Stimulated activated CD4-positive, alpha-beta T cell treated with anti-CD3 and anti-CD28 coated beads, Interleukin-15, amount 100 ng/mL, for 1 hour (primary cell): Measurements from ENCODE around the gene OLA1.

Source experiments
- DNase-seq, 2 donors: peaks; one replicate each; pipeline ENCODE4 v3.0.0-alpha.2; 2020; ENCODE audit warnings: low read depth in 1 of 2, low spot score in 1 of 2

The OLA1 gene

DNA sequence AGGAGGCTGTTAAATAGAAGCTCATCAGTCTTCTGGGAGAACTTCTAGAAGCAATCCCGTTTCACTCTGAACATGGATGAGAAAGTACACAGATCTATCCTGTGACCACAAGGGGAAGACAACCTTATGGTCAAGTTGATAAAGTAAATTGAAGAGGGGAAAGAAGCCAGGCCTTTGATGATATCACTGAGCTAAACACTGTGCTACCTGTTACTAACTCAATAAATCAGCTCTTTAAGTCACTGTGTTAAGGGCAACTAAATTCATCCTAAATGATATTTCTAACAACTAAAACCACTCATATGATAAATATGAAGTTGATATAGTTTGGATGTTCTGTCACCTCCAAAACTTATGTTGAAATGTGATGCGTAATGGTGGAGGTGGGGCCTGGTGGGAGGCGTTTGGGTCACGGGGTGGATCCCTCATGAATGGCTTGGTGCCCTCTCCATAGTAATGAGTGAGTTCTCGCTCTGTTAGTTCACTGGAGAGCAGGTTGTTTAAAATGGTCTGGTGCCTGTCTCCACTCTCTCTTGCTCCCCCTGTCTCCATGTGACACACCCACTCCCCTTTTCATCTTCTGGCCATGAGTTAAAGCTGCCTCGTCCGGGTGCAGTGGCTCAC is 23.6 kb downstream of the OLA1 start:
- DNase-seq, result no peak

DNA sequence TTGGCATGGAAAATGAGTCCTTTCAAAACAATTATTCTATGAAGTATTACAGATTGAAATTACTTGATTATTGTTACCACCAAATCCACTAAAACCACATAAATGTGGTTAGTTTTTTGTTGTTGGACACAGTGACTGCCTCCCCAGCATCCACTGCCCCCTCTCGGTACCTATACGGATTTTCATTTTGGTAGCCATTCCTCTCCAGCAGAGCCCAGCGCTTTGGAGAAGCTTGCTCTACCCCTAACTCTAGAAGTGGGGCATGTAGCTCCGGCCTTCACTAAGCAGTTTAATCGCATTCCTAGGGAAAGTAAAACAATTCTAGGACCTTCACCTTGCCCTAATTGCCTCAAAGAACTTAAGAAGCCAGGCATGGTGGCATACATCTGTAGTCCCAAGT is 24.2 kb downstream of the OLA1 start:
- no peak for DNase-seq

DNA sequence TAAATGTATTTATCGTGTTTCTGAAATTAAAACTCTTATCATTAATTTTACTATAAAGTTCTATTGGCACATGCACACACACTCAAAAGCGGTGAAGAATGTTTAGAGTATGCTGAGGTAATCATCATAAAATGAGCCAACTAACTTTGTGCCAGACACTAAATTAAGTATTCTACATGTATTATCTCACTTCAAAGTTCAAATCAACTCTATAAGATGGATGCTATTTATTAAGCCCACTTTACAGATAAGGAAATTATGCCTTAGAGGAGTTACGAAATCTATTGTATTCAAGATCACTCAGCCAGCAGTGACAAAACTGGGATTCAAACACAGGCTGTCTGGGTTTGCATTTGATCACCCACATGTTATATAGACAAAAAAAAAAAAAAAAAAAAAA is 24.9 kb downstream of the OLA1 start:
- DNase-seq, result no peak

DNA sequence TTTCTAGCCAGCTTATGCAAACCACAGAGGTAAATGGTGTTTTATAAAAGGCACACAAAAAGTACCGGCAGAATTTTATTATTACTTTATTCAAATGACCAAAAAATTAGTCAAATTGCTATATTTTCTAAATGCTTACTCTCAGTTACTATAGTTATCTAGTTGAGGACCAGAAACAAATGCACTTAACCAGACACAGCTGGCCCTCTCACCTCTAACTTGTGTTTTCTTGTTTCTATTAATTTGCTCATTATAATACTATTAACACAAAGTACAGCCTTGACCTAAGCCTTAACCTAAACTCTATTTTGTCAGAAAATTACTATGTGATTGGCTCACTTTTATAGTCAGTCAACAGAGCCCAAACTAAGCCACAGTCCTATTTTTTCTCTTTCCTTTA is 26.2 kb downstream of the OLA1 start:
- no peak for DNase-seq

DNA sequence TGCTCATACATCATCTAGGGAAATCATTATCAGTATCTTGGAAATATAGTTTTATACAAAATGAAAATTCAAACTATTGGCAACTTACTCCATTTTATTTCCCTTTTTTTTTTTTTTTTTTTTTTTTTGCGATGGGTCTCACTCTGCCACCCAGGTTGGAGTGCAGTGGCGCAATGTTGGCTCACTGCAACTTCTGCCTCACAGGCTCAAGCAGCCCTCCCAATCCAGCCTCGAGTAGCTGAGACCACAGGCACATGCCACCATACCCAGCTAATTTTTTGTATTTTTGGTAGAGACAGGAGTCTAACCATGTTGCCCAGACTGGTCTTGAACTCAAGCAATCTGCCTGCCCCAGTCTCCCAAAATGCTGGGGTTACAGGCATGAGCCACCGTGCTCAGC is 29.0 kb downstream of the OLA1 start:
- DNase-seq, result no peak

DNA sequence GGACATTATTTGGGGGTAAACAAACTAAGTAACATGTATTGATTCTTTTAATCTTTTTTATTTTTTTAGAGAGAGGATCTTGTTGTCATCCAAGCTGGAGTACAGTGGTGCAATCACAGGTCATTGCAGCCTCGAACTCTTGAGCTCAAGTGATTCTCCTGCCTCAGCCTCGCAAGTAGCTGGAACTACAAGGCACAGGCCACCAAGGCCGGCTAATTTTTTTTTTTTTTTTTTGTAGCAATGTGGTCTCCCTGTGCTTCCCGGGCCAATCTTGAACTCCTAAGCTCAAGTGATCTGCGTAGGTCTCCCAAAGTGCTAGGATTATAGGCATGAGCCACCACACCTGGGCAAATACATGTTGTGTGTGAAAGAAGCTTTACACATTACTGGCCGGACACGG is 29.6 kb downstream of the OLA1 start:
- no peak for DNase-seq

DNA sequence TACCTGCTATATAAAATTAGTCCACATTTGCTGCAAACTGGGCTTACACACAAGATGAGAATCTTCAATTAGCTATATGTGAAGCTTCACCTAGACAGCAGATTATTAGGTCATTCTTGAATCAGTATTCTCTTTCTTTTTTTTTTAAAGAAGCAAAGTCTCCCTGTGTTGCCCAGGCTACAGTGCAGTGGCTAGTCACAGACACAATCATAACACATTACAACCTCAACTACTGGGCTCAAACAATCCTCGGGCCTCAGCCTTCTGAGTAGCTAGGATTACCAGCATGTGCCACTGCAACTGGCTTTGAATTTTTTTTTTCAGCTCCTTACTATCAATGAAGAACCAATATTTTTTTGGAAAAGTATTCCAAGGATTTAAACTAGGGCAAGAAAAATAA is 30.5 kb downstream of the OLA1 start:
- DNase-seq, result no peak

DNA sequence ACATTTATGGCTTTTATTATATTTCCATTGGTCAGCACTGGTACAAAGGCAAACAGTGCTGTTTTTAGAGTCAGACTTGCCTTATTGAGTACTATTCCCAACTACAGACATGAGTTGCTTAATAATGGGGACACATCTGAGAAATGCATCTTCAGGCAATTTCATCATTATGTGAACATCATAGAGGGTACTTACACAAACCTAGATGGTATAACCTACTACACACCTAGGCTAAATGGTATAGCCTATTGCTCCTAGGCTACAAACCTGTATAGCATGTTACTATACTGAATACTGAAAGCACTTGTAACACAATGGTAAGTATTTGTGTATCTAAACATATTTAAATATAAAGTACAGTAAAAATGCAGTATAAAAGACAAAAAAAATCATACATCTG is 36.4 kb downstream of the OLA1 start:
- DNase-seq, result no peak

DNA sequence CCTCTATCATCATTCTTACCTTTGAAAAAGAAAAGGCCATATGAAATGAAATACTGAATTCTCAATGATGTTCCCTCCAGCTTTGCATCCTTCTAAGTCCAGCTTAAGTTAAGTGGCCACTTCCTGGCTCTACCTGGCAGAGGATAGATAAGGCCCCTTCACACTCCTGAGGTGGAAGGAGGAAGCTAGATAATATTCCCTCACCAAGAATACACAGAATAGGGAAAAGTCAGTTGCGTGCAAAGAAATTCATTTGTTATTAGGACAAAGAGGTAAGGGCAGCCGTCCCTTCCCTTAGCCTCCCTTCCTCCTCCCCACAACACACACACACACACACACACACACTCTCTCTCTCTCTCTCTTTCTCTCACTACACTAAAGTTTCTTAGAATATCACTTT is 37.5 kb downstream of the OLA1 start:
- no peak for DNase-seq

DNA sequence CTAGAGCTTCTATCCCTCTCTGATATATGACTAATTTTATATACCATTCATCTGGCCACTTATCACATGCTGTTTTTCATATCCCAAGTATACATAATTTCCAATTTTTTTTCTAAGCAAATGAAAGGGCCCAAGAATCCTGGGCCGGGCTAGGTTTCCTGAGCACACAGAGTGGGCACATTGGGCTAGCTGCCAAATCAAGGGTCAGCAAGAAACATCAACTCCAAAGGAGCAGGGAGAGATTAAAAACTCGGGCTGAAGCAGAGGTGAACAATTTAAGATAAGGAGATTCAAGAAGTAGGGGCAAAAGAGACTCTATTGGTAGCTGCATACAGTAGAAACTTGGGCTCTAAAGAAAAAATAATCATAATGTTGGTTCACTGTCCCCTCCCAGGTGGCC is 39.0 kb downstream of the OLA1 start:
- no peak for DNase-seq

DNA sequence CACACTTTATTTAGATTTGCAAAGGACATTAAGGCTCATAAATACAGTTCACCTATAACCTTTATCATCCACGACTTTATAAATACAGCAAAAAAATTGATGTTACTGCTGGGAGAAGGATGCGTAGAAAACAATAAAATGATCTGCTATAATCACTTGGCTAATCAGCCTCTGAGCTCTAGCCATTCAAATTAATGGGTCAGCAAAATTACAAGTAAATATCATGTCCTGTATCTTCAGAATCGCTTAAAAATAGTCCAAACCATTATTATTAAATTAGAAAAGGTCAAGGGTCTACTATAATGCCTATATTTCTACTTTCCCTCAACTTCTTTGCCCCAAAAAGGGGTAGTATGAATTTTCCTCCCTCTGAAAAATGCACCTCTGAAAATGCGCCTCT is 40.3 kb downstream of the OLA1 start:
- DNase-seq, result no peak

DNA sequence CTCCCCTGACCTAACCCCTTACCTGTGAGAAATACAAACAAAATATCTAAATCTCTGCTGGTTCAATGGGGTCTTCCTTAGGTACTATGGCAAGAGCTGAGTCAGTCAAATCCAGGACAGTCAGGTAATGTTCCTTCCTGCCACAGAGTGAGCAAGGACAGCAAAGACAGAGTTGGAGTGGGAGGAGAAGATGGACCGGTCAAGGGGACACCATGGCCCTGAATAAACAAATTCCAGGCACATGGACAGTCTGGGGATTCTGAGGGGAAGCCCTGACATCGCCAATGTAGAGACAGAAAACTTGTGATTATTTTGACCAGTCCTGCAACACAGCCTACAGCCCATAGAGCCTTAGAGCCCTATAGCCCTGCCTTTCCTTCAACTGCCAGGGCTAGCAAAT is 42.8 kb downstream of the OLA1 start:
- DNase-seq, result no peak

DNA sequence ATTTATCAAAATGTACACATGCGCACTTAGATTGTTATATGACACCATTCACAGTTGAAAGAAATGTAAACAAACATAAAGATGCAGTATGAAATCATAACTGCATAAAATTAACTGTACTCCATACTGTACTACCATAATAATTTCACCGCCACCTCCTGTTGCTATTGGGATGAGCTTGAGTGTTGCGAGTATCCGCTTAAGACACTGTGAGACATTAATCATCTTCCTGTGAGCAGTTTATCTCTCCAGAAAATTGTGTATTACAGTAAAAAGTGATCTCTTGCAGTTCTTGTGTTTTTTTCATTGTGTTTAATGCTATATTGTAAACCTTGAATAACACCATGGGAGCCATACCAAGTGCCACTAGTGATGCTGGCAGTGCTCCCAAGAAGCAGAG is 46.1 kb downstream of the OLA1 start:
- DNase-seq, result no peak

DNA sequence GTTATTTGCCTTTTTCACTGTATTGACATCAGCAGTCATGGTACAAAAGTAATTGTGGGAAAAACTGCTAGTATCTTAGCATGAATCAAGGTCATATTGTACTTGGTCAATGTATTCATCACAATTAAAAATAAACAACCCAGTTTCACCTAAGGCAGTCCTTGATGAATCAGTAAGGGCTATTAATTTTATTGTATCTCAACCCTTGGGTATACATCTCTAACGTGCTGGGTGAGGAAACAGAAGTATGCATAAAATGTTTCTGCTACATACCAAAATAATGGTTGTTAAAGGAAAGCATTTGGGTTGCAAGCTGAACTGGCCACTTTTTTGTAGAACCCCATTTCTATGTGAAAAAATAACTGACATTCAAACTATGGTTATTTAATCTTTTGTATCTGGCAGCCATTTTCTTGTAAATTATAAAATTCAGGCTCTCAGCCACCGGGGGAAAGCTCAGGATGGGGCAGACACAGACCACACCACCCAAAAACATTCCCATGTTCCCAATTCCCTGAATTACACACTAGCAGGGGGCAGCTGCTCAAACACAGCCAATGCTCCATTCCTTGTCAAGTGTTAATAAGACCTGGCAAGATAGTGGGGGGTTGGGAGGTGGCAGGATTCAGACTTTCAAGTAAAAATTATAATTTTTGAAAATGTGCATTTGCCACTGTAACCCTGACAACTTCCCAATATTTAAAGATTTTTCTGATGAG is 49.3 kb downstream of the OLA1 start:
- DNase-seq, result no peak

DNA sequence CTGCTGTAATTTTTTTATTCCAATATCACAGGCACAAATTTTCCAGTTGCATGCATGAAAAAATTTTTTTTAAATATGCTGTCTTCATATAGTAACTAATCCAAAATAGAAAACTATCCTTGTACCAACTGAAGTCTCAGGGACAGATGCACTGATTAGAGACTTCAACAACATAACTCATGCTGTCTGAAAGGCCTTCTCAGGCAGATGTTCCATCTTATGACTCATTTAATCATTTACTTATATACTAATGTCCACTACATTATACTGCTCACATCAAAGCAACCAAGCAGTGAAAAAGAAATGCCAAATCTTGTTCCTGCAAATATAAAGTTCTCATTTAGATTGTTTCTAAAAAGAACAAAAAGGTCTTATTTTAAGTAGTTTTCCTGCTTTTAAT is 53.1 kb downstream of the OLA1 start:
- DNase-seq, result no peak

DNA sequence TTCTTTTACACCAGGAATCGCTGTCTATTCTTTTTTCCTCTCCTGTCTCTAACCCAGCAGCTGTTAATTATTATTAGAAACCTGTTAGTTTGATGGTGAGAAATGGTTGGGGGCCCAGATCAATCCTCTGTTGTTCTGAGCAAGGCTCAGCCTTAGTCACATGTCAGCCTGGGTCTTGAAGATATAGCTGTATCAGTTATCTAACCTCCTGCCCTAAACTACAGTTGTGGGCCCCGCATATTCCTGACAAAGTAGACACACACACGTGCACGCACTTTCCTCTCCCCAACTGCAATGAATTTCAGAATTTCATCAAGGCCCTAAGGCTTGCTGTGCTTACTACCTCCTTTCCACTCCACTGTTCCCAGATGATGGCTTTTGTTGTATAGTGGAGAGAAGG is 54.6 kb downstream of the OLA1 start:
- no peak for DNase-seq

DNA sequence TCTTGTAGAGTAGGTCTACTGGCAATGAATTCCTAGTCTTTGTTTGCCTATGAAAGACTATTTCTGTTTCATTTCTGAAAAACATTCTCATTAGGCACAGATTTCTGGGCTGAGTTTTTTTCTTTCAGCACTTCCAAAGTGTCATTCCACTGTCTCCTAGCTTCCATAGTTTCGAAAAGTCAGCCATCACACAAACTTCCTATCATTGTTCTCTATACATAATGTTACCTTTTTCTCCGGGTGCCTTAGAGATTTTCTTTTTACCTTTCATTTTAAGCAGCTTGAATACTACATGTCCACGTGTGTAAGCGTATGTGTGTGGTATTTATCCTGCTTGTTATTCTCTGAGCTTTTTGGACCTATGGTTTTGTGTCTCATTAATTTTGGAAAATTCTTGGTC is 55.7 kb downstream of the OLA1 start:
- DNase-seq, result no peak

DNA sequence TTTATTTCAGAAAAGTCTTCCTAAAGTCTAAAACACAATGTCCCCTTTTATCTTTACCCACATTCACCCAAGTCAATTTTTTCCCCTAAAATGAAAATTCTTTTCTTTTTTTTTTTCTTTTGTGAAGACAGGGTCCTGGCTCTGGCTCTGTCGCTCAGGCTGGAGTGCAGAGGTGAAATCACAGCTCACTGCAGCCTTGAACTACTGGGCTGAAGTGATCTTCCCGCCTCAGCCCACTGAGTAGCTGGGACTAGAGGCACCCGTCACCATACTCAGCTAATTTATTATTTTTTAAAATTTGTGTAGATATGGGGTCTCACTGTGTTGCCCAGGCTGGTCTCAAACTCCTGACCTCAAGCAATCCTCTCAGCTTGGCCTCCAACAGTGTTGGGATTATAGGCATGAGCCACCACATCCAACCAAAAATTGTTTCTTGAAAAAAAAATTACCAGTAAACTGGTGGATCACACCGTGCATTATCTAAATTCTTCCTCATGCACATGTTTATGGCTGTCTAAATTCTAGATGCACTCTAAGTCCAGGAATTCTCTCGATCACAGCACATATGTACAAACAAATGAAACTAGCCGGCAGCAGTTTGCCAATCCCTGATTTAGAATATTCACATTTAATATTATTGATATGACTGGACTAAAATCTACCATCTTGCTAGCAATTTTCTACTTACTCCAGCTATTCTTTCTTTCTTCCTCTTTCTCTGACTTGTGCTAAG is 56.8 kb downstream of the OLA1 start:
- no peak for DNase-seq

DNA sequence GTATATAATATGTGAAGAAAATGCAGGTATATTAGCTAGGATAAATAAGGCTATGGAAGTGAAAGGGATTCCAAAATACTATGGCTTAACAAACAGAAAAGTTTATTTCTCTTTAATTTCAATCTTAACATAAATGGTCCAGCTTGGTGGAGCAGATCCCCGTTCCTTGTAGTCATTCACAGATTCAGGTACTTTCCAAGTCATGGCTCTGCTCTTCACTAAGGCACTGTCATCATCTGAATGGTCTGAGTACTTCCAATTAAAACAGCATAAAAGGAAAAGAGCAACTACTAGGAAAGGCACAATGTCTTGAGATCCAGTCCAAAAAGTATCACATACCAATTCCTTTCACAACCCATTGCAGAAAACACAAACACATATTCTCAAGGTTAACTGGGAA is 63.4 kb downstream of the OLA1 start:
- DNase-seq, result no peak

DNA sequence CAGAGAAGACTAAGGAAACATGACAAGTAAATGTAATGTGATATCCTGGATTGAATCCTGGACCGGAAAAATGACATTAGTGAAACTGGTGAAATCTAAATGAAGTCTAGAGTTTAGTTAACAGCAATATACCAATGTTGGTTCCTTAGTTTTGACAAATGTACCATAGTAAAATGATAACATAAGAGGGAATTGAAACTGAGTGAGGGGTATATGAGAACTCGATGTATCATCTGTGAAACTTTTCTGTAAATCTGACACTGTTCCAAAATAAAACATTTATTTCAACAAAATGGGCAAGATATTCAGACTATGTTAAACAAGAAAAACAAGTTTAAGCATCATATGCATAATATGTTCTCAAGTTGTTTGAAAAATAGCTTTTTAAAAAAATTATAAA is 63.8 kb downstream of the OLA1 start:
- no peak for DNase-seq

DNA sequence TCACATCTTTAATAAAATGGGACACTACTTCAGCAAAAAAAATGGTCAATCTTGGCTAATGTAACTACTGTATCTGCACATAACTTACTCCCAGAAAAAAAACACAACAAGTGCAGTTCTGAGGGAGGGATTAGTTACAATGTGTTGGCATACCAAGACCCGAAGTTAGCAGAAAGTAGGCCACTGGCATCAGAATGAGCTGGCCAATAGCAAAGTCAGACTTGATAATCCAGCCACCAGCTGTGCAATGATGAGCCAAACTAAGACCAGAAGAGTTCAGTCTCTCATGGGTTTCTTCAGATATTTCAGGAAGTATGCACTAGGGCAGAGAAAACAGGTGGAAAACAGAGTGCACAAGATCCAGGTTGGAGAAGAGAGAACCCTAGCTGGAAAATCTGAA is 65.3 kb downstream of the OLA1 start:
- no peak for DNase-seq

DNA sequence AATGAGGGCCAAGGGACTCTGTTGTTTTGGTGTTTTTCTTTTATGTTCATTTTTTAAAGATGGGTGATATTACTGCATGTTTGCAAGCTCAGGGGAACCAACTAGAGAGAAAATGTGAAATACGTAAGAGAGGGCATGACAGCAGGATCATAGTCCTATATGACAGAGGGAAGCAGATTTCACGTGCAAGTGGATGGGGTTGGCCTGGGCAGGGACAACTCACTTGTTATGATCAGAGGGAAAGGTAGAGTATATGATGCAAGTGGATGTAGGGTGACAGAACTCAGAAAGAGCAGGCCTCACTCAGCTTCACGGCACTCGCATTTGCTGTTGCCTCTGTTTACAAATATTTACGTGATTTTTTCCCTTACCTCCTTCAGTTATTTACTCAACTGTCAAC is 67.0 kb downstream of the OLA1 start:
- DNase-seq, result no peak
